ENCODE results near the gene DHRS7C.

DHRS7C gene

GRCh38 chr17:9820448-9820847 is 29.1 kb upstream of the DHRS7C start:
- no peak overlapping the region for H2BK12ac ChIP-seq (ENCODE audit: low read length)
- H2BK15ac ChIP-seq (ENCODE audit: low read length) = no peak overlapping the region
- no peak overlapping the region for H3K23ac ChIP-seq (ENCODE audit: low read depth, low read length, poor library complexity)
- no peak overlapping the region for H3K9ac ChIP-seq (ENCODE audit: low read depth, low read length, poor library complexity)
- peaks cover 0 to 2% of the 10 kb centered on the region in 2 donors for H3K9me3 ChIP-seq (replicated peaks in 1 of 2; ENCODE audit: control insufficient read depth in 2 of 2, insufficient read depth in 1 of 2, low read depth in 1 of 2, low read length in 2 of 2)
- no peak overlapping the region for H3K4me2 ChIP-seq (ENCODE audit: insufficient read depth, low read length, poor library complexity, severe bottlenecking)
- no peak overlapping the region for H3K4ac ChIP-seq (ENCODE audit: low read length)
- H2BK120ac ChIP-seq (ENCODE audit: low read depth, low read length) = no peak overlapping the region
- H3K36me3 ChIP-seq (replicated peaks in 1 of 2; ENCODE audit: control insufficient read depth in 2 of 2, insufficient read depth in 2 of 2, low read length in 2 of 2) = no peaks in the 10 kb centered on the region
- H2AK5ac ChIP-seq (ENCODE audit: low read depth, low read length) = no peak overlapping the region
- no peak overlapping the region for H4K8ac ChIP-seq (ENCODE audit: low read depth, low read length)
- no CpG with 5 or more reads among the region's 3 CpGs for WGBS, 2 donors (ENCODE audit: extremely low coverage in 2 of 2, insufficient read length in 2 of 2, insufficient replicate concordance in 1 of 2)
- no peaks in the 10 kb centered on the region for H3K27me3 ChIP-seq (ENCODE audit: control insufficient read depth in 3 of 3, insufficient read depth in 3 of 3, low read depth in 1 of 3, low read length in 3 of 3)
- H3K4me1 ChIP-seq (ENCODE audit: control insufficient read depth in 2 of 2, insufficient read depth in 1 of 2, low read depth in 1 of 2, low read length in 2 of 2) = no peaks in the 10 kb centered on the region
- no peak overlapping the region for H2AFZ ChIP-seq (ENCODE audit: low read length)
- no peaks in the 10 kb centered on the region for H3K79me1 ChIP-seq (ENCODE audit: low read depth, low read length)
- H3K4me3 ChIP-seq (ENCODE audit: low read length in 2 of 2) = no peak overlapping the region
- H3K14ac ChIP-seq (ENCODE audit: low read length) = peak overlapping the region; percentile 92
- no peak for DNase-seq (ENCODE audit: low spot score)
- H2BK5ac ChIP-seq (ENCODE audit: low read length) = no peak overlapping the region
- H3K27ac ChIP-seq (replicated peaks; ENCODE audit: low read length) = no peak overlapping the region
- H4K91ac ChIP-seq (ENCODE audit: low read depth, low read length, poor library complexity) = no peak overlapping the region
- peak overlapping the region; percentile 35 for H3K18ac ChIP-seq (ENCODE audit: low read length)

GRCh38 chr17:9818760-9819159 is 27.4 kb upstream of the DHRS7C start:
- Histone ChIP-seq H3K36me3 (replicated peaks in 1 of 2; ENCODE audit: control insufficient read depth in 2 of 2, insufficient read depth in 2 of 2, low read length in 2 of 2) (no peaks in the 10 kb centered on the region), H3K14ac (ENCODE audit: low read length) (no peak overlapping the region), H4K8ac (ENCODE audit: low read depth, low read length) (no peak overlapping the region), H2BK120ac (ENCODE audit: low read depth, low read length) (no peak overlapping the region), H3K9me3 (replicated peaks in 1 of 2; ENCODE audit: control insufficient read depth in 2 of 2, insufficient read depth in 1 of 2, low read depth in 1 of 2, low read length in 2 of 2) (peaks cover 0 to 2% of the 10 kb centered on the region in 2 donors), H3K23ac (ENCODE audit: low read depth, low read length, poor library complexity) (no peak overlapping the region), H2AFZ (ENCODE audit: low read length) (no peak overlapping the region), H4K91ac (ENCODE audit: low read depth, low read length, poor library complexity) (no peak overlapping the region), H2BK12ac (ENCODE audit: low read length) (no peak overlapping the region), H2BK15ac (ENCODE audit: low read length) (no peak overlapping the region), H3K18ac (ENCODE audit: low read length) (no peak overlapping the region), H3K79me1 (ENCODE audit: low read depth, low read length) (no peaks in the 10 kb centered on the region), H2BK5ac (ENCODE audit: low read length) (no peak overlapping the region), H3K4me1 (ENCODE audit: control insufficient read depth in 2 of 2, insufficient read depth in 1 of 2, low read depth in 1 of 2, low read length in 2 of 2) (no peaks in the 10 kb centered on the region), H3K27ac (replicated peaks; ENCODE audit: low read length) (no peak overlapping the region), H3K27me3 (ENCODE audit: control insufficient read depth in 3 of 3, insufficient read depth in 3 of 3, low read depth in 1 of 3, low read length in 3 of 3) (no peaks in the 10 kb centered on the region), H3K9ac (ENCODE audit: low read depth, low read length, poor library complexity) (no peak overlapping the region), H3K4ac (ENCODE audit: low read length) (no peak overlapping the region), H3K4me3 (ENCODE audit: low read length in 2 of 2) (no peak overlapping the region), H3K4me2 (ENCODE audit: insufficient read depth, low read length, poor library complexity, severe bottlenecking) (no peak overlapping the region), H2AK5ac (ENCODE audit: low read depth, low read length) (no peak overlapping the region)
- no peak for DNase-seq (ENCODE audit: low spot score)
- WGBS, 2 donors (ENCODE audit: extremely low coverage in 2 of 2, insufficient read length in 2 of 2, insufficient replicate concordance in 1 of 2) = no CpG with 5 or more reads among the region's 4 CpGs

DNA sequence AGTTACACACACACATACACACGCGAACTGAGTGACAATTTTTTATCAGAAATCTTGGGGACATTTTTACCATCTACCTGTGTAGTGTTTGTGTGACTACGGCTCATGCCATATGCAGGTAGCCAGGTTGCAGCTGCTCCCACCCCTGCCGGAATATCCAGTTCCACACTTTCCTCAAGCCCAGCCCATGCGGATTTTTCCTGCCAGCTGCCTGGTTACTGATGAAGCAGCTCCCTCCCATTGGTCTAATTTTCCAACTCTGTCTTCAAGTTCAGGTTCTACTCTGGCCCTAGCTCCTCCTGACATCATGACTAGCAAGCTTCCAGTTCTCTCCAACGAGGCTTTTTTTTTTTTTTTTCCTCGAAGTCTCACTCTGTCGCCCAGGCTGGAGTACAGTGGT is 25.7 kb upstream of the DHRS7C start:
- Histone ChIP-seq H3K36me3 (replicated peaks in 1 of 2; ENCODE audit: control insufficient read depth in 2 of 2, insufficient read depth in 2 of 2, low read length in 2 of 2) (no peaks in the 10 kb centered on the region), H3K18ac (ENCODE audit: low read length) (no peak overlapping the region), H3K27me3 (ENCODE audit: control insufficient read depth in 3 of 3, insufficient read depth in 3 of 3, low read depth in 1 of 3, low read length in 3 of 3) (no peaks in the 10 kb centered on the region), H3K79me1 (ENCODE audit: low read depth, low read length) (no peaks in the 10 kb centered on the region), H2AK5ac (ENCODE audit: low read depth, low read length) (no peak overlapping the region), H2BK5ac (ENCODE audit: low read length) (no peak overlapping the region), H2BK120ac (ENCODE audit: low read depth, low read length) (no peak overlapping the region), H2AFZ (ENCODE audit: low read length) (no peak overlapping the region), H4K91ac (ENCODE audit: low read depth, low read length, poor library complexity) (no peak overlapping the region), H3K9ac (ENCODE audit: low read depth, low read length, poor library complexity) (no peak overlapping the region), H3K23ac (ENCODE audit: low read depth, low read length, poor library complexity) (no peak overlapping the region), H4K8ac (ENCODE audit: low read depth, low read length) (no peak overlapping the region), H2BK12ac (ENCODE audit: low read length) (no peak overlapping the region), H3K4ac (ENCODE audit: low read length) (no peak overlapping the region), H3K4me2 (ENCODE audit: insufficient read depth, low read length, poor library complexity, severe bottlenecking) (no peak overlapping the region), H3K27ac (replicated peaks; ENCODE audit: low read length) (no peak overlapping the region), H3K4me1 (ENCODE audit: control insufficient read depth in 2 of 2, insufficient read depth in 1 of 2, low read depth in 1 of 2, low read length in 2 of 2) (no peaks in the 10 kb centered on the region), H2BK15ac (ENCODE audit: low read length) (no peak overlapping the region), H3K4me3 (ENCODE audit: low read length in 2 of 2) (no peak overlapping the region), H3K14ac (ENCODE audit: low read length) (no peak overlapping the region), H3K9me3 (replicated peaks in 1 of 2; ENCODE audit: control insufficient read depth in 2 of 2, insufficient read depth in 1 of 2, low read depth in 1 of 2, low read length in 2 of 2) (peaks cover 0 to 2% of the 10 kb centered on the region in 2 donors)
- WGBS, 2 donors (ENCODE audit: extremely low coverage in 2 of 2, insufficient read length in 2 of 2, insufficient replicate concordance in 1 of 2) = no CpG with 5 or more reads among the region's 8 CpGs
- peak; percentile 8 for DNase-seq (ENCODE audit: low spot score)

GRCh38 chr17:9816472-9816871 is 25.1 kb upstream of the DHRS7C start:
- no peak overlapping the region for H2BK12ac ChIP-seq (ENCODE audit: low read length)
- no peaks in the 10 kb centered on the region for H3K4me1 ChIP-seq (ENCODE audit: control insufficient read depth in 2 of 2, insufficient read depth in 1 of 2, low read depth in 1 of 2, low read length in 2 of 2)
- no peaks in the 10 kb centered on the region for H3K27me3 ChIP-seq (ENCODE audit: control insufficient read depth in 3 of 3, insufficient read depth in 3 of 3, low read depth in 1 of 3, low read length in 3 of 3)
- no peak overlapping the region for H3K18ac ChIP-seq (ENCODE audit: low read length)
- peak overlapping the region in 1 of 2 donors; percentile 61 for H3K4me3 ChIP-seq (ENCODE audit: low read length in 2 of 2)
- H3K36me3 ChIP-seq (replicated peaks in 1 of 2; ENCODE audit: control insufficient read depth in 2 of 2, insufficient read depth in 2 of 2, low read length in 2 of 2) = no peaks in the 10 kb centered on the region
- H2BK120ac ChIP-seq (ENCODE audit: low read depth, low read length) = no peak overlapping the region
- H2AK5ac ChIP-seq (ENCODE audit: low read depth, low read length) = no peak overlapping the region
- H3K9ac ChIP-seq (ENCODE audit: low read depth, low read length, poor library complexity) = no peak overlapping the region
- no CpG with 5 or more reads among the region's 10 CpGs for WGBS, 2 donors (ENCODE audit: extremely low coverage in 2 of 2, insufficient read length in 2 of 2, insufficient replicate concordance in 1 of 2)
- DNase-seq (ENCODE audit: low spot score) = no peak
- no peak overlapping the region for H2BK15ac ChIP-seq (ENCODE audit: low read length)
- no peak overlapping the region for H4K91ac ChIP-seq (ENCODE audit: low read depth, low read length, poor library complexity)
- H3K23ac ChIP-seq (ENCODE audit: low read depth, low read length, poor library complexity) = no peak overlapping the region
- peaks cover 0 to 2% of the 10 kb centered on the region in 2 donors for H3K9me3 ChIP-seq (replicated peaks in 1 of 2; ENCODE audit: control insufficient read depth in 2 of 2, insufficient read depth in 1 of 2, low read depth in 1 of 2, low read length in 2 of 2)
- H3K4ac ChIP-seq (ENCODE audit: low read length) = no peak overlapping the region
- no peak overlapping the region for H3K4me2 ChIP-seq (ENCODE audit: insufficient read depth, low read length, poor library complexity, severe bottlenecking)
- no peak overlapping the region for H4K8ac ChIP-seq (ENCODE audit: low read depth, low read length)
- H2AFZ ChIP-seq (ENCODE audit: low read length) = no peak overlapping the region
- no peak overlapping the region for H3K14ac ChIP-seq (ENCODE audit: low read length)
- H3K79me1 ChIP-seq (ENCODE audit: low read depth, low read length) = no peaks in the 10 kb centered on the region
- H3K27ac ChIP-seq (replicated peaks; ENCODE audit: low read length) = no peak overlapping the region
- no peak overlapping the region for H2BK5ac ChIP-seq (ENCODE audit: low read length)

Data from neuronal stem cell (in vitro differentiated cells).